Activated T-helper 1 cell treated with anti-CD3 and anti-CD28 coated beads, Interleukin-2, amount 50 U/mL, for 16 hours (primary cell): ENCODE results near the gene KRTAP4-2.
"Not testable (repeated sequence)": the region's sequence is repeated elsewhere in the genome, so short reads cannot be mapped to it uniquely, and the experiment has no call there.

ENCODE experiments used
- DNase-seq, 2 donors: peaks; one replicate each; pipeline ENCODE4 v3.0.0-alpha.2; 2020; ENCODE audit warnings: low read depth in 1 of 2, low spot score in 1 of 2

Gene KRTAP4-2

GRCh38 chr17:41177727-41178271 lies at the start of gene KRTAP4-2:
TSS of gene KRTAP4-2 (minus strand) at chr17:41178221. CDS start at chr17:41178164, 57 bp downstream.
- no peak for DNase-seq

DNA sequence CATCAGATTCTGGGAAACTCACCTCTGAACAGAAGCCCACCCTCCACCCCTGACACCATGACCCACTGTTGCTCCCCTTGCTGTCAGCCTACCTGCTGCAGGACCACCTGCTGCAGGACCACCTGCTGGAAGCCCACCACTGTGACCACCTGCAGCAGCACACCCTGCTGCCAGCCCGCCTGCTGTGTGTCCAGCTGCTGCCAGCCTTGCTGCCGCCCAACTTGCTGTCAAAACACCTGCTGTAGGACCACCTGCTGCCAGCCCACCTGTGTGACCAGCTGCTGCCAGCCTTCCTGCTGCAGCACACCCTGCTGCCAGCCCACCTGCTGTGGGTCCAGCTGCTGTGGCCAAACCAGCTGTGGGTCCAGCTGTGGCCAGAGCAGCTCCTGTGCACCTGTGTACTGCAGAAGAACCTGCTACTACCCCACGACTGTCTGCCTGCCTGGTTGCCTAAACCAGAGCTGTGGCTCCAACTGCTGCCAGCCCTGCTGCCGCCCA lies 48.6 kb upstream of the KRTAP4-2 start, which contains the start of gene KRTAP9-2:
TSS of gene KRTAP9-2 (plus strand) at position 51 of the 498 bp plus-strand sequence. CDS start at position 58, 7 bp downstream.
- not testable (repeated sequence) for DNase-seq

GRCh38 chr17:41226051-41226450 lies 48.0 kb upstream of the KRTAP4-2 start:
- no peak for DNase-seq

- no peak for DNase-seq
These were observed 45.8 kb upstream of the KRTAP4-2 start for GRCh38 chr17:41223821-41224220.

DNA sequence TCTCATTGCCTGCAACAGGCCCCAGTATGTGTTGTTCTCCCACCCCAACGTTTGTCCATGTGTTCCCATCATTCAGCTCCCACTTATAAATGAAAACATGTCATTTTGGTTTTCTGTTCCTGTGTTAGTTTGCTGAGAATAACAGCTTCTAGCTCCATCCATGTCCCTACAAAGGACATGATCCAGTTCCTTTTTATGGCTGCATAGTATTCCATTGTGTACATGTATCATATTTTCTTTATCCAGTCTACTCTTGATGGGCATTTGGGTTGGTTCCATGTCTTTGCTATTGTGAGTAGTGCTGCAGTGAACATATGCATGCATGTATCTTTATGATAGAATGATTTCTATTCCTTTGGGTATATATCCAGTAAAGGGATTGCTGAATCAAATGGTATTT lies 37.7 kb upstream of the KRTAP4-2 start:
- DNase-seq = no peak

- no peak for DNase-seq
These were observed 34.6 kb upstream of the KRTAP4-2 start for GRCh38 chr17:41212524-41213169.

DNA sequence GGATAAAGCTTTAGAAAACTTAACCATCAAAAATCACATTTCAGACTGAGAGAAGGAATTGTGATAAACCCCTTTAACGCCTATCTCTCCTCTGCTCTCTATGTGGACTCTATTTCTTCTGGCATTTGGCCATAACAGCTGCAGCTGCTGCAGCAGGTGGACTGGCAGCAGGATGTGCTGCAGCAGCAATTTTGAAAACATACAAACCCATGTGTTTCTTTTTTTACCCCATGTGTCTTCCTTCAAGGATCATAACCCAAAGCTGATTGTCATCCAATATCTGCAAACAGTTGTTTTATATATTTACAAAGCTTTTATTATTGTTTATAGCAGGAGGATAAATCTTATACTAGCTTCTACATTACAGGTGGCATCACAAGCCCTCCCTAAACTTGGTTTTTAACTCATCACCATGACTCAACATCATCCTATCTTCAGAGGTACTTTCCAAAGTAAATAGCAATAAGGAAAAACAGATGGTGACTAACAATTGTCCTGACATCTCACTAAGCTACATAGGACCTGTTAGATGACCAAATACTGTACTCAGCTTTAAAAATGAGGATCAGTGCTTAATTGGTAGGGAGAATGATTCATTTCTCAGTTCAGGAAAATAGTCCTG lies 33.9 kb upstream of the KRTAP4-2 start:
- DNase-seq = no peak

GRCh38 chr17:41199421-41200078 lies 21.5 kb upstream of the KRTAP4-2 start:
- no peak for DNase-seq

GRCh38 chr17:41196068-41196467 lies 18.0 kb upstream of the KRTAP4-2 start:
- no peak for DNase-seq

DNA sequence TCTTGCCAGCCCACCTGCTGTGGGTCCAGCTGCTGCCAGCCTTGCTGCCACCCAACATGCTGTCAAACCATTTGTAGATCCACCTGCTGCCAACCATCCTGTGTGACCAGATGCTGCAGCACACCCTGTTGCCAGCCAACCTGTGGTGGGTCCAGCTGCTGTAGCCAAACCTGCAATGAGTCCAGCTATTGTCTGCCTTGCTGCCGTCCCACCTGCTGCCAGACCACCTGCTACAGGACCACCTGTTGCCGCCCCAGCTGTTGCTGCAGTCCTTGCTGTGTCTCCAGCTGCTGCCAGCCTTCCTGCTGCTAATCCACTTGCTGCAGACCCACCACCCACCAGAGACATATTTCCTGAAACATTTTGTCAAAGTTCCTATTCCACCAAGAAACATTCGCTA lies 12.3 kb upstream of the KRTAP4-2 start:
- DNase-seq = no peak

- DNase-seq = not testable (repeated sequence)
These were observed 11.9 kb upstream of the KRTAP4-2 start, which contains the start of gene KRTAP9-1 for GRCh38 chr17:41189837-41190318. TSS of gene KRTAP9-1 (plus strand) at chr17:41189887. CDS start at chr17:41189887, 0 bp downstream.

GRCh38 chr17:41186872-41187271 lies 8.9 kb upstream of the KRTAP4-2 start:
- DNase-seq = no peak

DNA sequence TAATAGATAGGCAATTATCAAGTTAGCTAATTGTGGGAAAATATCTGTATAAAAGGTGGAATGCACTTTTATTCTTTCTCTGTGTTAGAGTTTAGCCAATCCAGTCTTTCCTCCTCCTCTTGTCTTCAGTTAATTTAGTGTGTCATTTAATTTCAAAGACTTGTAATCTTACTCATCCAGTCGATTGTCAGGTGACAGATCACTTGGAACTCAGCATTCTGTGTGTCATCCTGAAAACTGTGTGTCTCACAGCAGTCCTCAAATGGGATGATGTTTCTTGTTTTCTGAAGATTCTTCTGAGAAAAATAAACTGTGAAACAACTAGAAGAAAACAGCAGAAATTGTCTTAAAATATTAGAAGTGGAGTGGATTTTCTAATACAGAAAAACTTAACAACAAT lies 7.0 kb upstream of the KRTAP4-2 start:
- DNase-seq = no peak

DNA sequence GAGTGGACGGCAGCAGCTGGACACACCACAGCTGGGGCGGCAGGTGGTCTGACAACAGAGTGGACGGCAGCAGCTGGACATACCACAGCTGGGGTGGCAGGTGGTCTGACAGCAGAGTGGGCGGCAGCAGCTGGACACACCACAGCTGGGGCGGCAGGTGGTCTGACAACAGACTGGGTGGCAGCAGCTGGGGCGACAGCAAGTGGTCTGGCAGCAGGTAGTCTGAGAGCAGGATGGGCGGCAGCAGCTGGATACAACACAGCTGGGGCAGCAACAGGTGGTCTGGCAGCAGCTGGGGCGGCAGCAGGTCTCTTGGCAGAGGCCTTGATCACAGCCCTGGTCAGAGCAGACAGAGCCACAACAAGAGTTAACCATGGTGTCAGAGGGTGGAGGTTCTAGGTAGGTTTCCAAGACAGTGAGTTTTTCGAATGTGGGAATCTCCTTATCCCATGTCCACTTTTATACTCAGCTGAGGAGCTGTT lies 6.5 kb upstream of the KRTAP4-2 start, which contains the start of gene KRTAP4-1:
TSS of gene KRTAP4-1 (minus strand) at position 432 of the 482 bp plus-strand sequence. CDS start at position 375, 57 bp downstream.
- DNase-seq = no peak

- DNase-seq = no peak
These were observed 1.0 kb upstream of the KRTAP4-2 start for GRCh38 chr17:41178843-41179616.

GRCh38 chr17:41178341-41178740 lies 320 bp upstream of the KRTAP4-2 start:
- no peak for DNase-seq

DNA sequence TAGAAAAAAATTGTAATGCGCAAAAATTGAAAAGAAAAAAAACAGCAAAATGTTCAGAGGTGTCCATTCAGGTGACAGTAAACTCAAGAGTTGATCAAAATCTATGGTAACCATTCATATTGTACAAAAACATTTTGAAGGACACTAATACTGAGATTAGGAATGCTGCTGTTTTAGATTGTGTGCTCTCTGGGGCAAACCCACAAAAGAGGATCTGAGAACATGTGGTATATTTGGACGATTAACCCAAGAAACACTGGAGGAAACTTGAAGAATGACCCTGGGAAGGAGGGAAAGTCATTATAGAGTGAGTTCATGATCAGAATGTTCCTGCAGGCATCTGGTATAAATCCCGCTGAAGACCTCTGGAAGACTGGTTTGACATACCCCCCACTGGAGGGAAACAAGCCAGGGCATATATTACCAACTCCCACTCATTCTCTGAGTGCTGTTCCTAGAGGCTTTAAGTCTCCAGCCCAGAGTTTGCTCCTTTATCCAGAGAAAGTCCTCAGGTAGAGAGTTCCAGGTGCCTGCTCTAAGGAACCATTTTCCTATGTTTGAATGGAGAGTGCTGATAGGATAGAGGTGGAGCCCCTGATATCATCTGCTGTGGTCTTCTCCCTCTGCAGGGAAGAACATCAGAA lies 1.2 kb downstream of the KRTAP4-2 start:
- no peak for DNase-seq

DNA sequence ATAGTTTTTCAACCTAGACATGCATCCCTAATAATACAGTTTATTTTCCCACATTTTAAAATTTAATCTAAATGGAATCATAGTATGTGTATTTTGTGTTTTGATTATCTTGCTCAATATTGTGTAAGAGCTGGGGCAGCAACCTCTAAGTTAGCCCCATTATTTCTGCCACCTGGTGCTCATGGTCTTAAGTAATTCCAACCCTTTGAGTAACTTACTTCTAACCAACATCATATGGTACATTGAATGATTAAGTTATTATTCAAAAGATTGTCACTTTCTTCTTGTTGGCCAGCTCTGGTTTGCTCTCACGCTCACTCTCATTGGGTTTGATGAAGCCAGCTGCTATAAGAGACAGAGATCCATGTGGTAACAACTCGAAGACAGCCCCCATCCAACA lies 6.1 kb downstream of the KRTAP4-2 start:
- no peak for DNase-seq

- no peak for DNase-seq
These were observed 9.9 kb downstream of the KRTAP4-2 start, which contains the start of gene KRTAP4-3 for GRCh38 chr17:41168121-41168520. TSS of gene KRTAP4-3 (minus strand) at chr17:41168221. CDS start at chr17:41168172, 49 bp downstream.

DNA sequence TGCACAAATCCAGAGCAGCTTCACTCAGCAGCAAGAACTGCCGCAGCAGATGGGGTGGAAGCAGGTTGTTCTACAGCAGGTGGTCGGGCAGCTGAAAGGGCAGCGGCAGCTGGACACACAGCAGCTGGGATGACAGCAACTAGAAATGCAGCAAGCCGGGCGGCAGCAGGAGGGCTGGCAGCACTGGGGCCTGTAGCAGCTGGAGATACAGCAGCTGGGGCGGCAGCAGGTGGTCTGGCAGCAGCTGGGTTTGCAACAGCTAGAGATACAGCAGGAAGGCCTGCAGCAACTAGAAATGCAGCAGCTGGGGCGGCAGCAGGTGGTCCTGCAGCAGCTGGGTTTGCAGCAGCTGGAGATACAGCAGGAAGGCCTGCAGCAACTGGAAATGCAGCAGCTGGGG lies 10.5 kb downstream of the KRTAP4-2 start:
- DNase-seq = no peak
